GDM1 (cell line): Measurements from ENCODE around the gene CACNA1H.
A peak's percentile ranks its signal among the peaks of the same experiment; 100 is the strongest.
"Not testable (repeated sequence)": the region's sequence is repeated elsewhere in the genome, so short reads cannot be mapped to it uniquely, and the experiment has no call there.

ENCODE experiments used
- DNase-seq: peaks from one replicate; lab custom pipeline; 2025; lab: John Stamatoyannopoulos, UW

The CACNA1H gene

GRCh38 chr16:1193825-1194581 is 41.1 kb downstream of the CACNA1H start:
- DNase-seq: no peak

GRCh38 chr16:1194665-1195392 is 41.9 kb downstream of the CACNA1H start:
- no peak for DNase-seq

- no peak for DNase-seq
Measured at GRCh38 chr16:1195393-1195666, 42.4 kb downstream of the CACNA1H start.

GRCh38 chr16:1196494-1196893 is 43.6 kb downstream of the CACNA1H start:
- no peak for DNase-seq

- DNase-seq: no peak
Measured at GRCh38 chr16:1197237-1197866, 44.4 kb downstream of the CACNA1H start.

- no peak for DNase-seq
Measured at GRCh38 chr16:1198194-1198593, 45.3 kb downstream of the CACNA1H start.

GRCh38 chr16:1198671-1199346 is 45.9 kb downstream of the CACNA1H start:
- DNase-seq: not testable (repeated sequence)

- no peak for DNase-seq
Measured at GRCh38 chr16:1199347-1200013, 46.6 kb downstream of the CACNA1H start.

- DNase-seq: no peak
Measured at GRCh38 chr16:1200014-1200627, 47.2 kb downstream of the CACNA1H start.

GRCh38 chr16:1201444-1201843 is 48.5 kb downstream of the CACNA1H start:
- no peak for DNase-seq

- no peak for DNase-seq
Measured at GRCh38 chr16:1202274-1202673, 49.4 kb downstream of the CACNA1H start.

- no peak for DNase-seq
Measured at GRCh38 chr16:1204933-1205332, 52.0 kb downstream of the CACNA1H start.

- no peak for DNase-seq
Measured at GRCh38 chr16:1206326-1206725, 53.4 kb downstream of the CACNA1H start.

GRCh38 chr16:1206786-1207185 is 53.9 kb downstream of the CACNA1H start:
- DNase-seq: no peak

GRCh38 chr16:1208239-1208830 is 55.4 kb downstream of the CACNA1H start:
- peak; percentile 54 for DNase-seq

- DNase-seq: no peak
Measured at GRCh38 chr16:1209081-1209480, 56.2 kb downstream of the CACNA1H start.

GRCh38 chr16:1210461-1210860 is 57.6 kb downstream of the CACNA1H start:
- DNase-seq: no peak

GRCh38 chr16:1211451-1212268 is 58.8 kb downstream of the CACNA1H start:
- DNase-seq: no peak

- no peak for DNase-seq
Measured at GRCh38 chr16:1212616-1213194, 59.8 kb downstream of the CACNA1H start.

- DNase-seq: no peak
Measured at GRCh38 chr16:1213231-1213630, 60.3 kb downstream of the CACNA1H start.
